K562 (cell line): ENCODE measurements around the gene KNSTRN. TPM values are rescaled to one million over a fixed set of nuclear protein-coding genes. Genes with fewer than 3 reads are reported as not detected.

Source experiments
- CCAR2 ChIP-seq: fragments of 200-400 bp; formaldehyde crosslinking; IDR thresholded peaks from 2 replicates; pipeline ENCODE4 v1.6.1; 2017; ENCODE audit warnings: mild to moderate bottlenecking, low read depth, low read length
- ESRRA ChIP-seq: fragments of 450-650 bp; IDR thresholded peaks from 2 replicates; pipeline ENCODE4 v1.6.1; 2014; ENCODE audit warnings: low read depth, mild to moderate bottlenecking, moderate library complexity, borderline replicate concordance
- ESRRB ChIP-seq: fragments of 250-450 bp; sonication (Bioruptor Pico); IDR thresholded peaks from 2 replicates; pipeline ENCODE4 v1.5.0; 2020; ENCODE audit warnings: mild to moderate bottlenecking, moderate library complexity, borderline replicate concordance
- FUS ChIP-seq: fragments of 200-400 bp; formaldehyde crosslinking; optimal IDR thresholded peaks from 2 replicates; pipeline ENCODE3; 2017; ENCODE audit warnings: low read depth, low read length
- HDAC6 ChIP-seq: IDR thresholded peaks from 2 replicates; pipeline ENCODE4 v1.6.1; 2012; ENCODE audit warnings: low read depth, mild to moderate bottlenecking, control low read depth, inconsistent platforms, low read length, moderate library complexity
- HMBOX1 ChIP-seq: sonication (generic); IDR thresholded peaks from 2 replicates; pipeline ENCODE4 v1.6.1; 2016
- MBD2 ChIP-seq: sonication (generic); IDR thresholded peaks from 2 replicates; pipeline ENCODE4 v1.6.1; 2016; ENCODE audit warnings: low read depth, borderline replicate concordance
- NFYB ChIP-seq: IDR thresholded peaks from 2 replicates; pipeline ENCODE4 v1.6.1; 2011; ENCODE audit warnings: mild to moderate bottlenecking, moderate library complexity; ENCODE audit not compliant: insufficient read length; ENCODE audit errors: extremely low read depth
- PURB ChIP-seq: sonication (generic); formaldehyde crosslinking; IDR thresholded peaks from 2 replicates; pipeline ENCODE4 v1.9.0; 2021; ENCODE audit warnings: low read depth, mild to moderate bottlenecking, missing genetic modification reagents
- SFPQ ChIP-seq: fragments of 200-400 bp; formaldehyde crosslinking; IDR thresholded peaks from 2 replicates; pipeline ENCODE4 v1.6.1; 2017; ENCODE audit warnings: mild to moderate bottlenecking, low read depth, low read length, moderate library complexity
- SNRNP70 ChIP-seq: fragments of 200-400 bp; formaldehyde crosslinking; optimal IDR thresholded peaks from 2 replicates; pipeline ENCODE3; 2017; ENCODE audit warnings: low read depth, low read length
- ZBED1 ChIP-seq: IDR thresholded peaks from 2 replicates; pipeline ENCODE4 v1.6.1; 2014
- ZBTB11 ChIP-seq, 3 experiments: fragments of 200-800 bp in 1 of 3; fragments of 250-450 bp in 1 of 3; fragments of 450-650 bp in 1 of 3; sonication (Bioruptor Pico) in 1 of 3; sonication (Bioruptor generic) in 1 of 3; formaldehyde crosslinking in 1 of 3; IDR thresholded peaks; 2 replicates each; pipeline versions ENCODE4 v1.6.1 to v1.8.0; 2016 to 2022; ENCODE audit warnings: mild to moderate bottlenecking in 2 of 3, missing genetic modification characterization in 2 of 3, missing compliant biosample characterization in 1 of 3, moderate library complexity in 1 of 3
- ZFP91 ChIP-seq: sonication (generic); formaldehyde crosslinking; IDR thresholded peaks from 2 replicates; pipeline ENCODE4 v1.8.0; 2022; ENCODE audit warnings: mild to moderate bottlenecking, missing genetic modification reagents
- ZKSCAN1 ChIP-seq: fragments of 150-350 bp; IDR thresholded peaks from 2 replicates; pipeline ENCODE4 v1.6.1; 2016; ENCODE audit warnings: low read depth, low read length
- ZNF133 ChIP-seq: fragments of 250-450 bp; sonication (Bioruptor Pico); IDR thresholded peaks from 2 replicates; pipeline ENCODE4 v1.4.0; 2020; ENCODE audit warnings: mild to moderate bottlenecking
- ZNF395 ChIP-seq: fragments of 200-800 bp; sonication (Bioruptor generic); IDR thresholded peaks from 2 replicates; pipeline ENCODE4 v1.6.1; 2017; ENCODE audit warnings: missing genetic modification characterization, missing compliant biosample characterization
- ZNF561 ChIP-seq: fragments of 450-650 bp; formaldehyde crosslinking; conservative IDR thresholded peaks from 2 replicates; pipeline ENCODE4 v1.4.0; 2020; ENCODE audit warnings: mild to moderate bottlenecking, moderate library complexity
- polyA plus RNA-seq, 8 experiments: library from polyadenylated mRNA; depleted of rRNA in 4 of 8; stranded (reverse) in 5 of 8; unstranded in 3 of 8; fragments of >200 nt; fragmentation: Nextera tagmentation in 2 of 8; fragmentation: Illumina TruSeq in 1 of 8; extraction: Ambion mirVana in 2 of 8; extraction: Trizol in 1 of 8; gene quantifications; 2 replicates each; pipeline versions ENCODE4 v1.2.1 to v1.2.3, GENCODE V29; 2011 to 2014; ENCODE audit warnings: inconsistent platforms in 1 of 8, missing spikeins in 1 of 8
- total RNA-seq, 7 experiments: library from RNA; depleted of rRNA in 6 of 7; stranded (reverse); fragments of >200 nt in 6 of 7; fragmentation: Illumina TruSeq in 2 of 7; extraction: Trizol in 2 of 7; gene quantifications; 2 replicates each; pipeline versions ENCODE4 v1.2.1 to v1.2.3, GENCODE V29; 2011 to 2021; ENCODE audit warnings: low replicate concordance in 1 of 7

Gene KNSTRN
- total and polyA plus RNA-seq, 9 of the 15 experiments (the other 6 are each of a cell fraction or from before 2014, with no cell fraction given), result 48.7 to 88.2 (median 66.3) TPM

- no peak for TF ChIP-seq ZFP91
- TF ChIP-seq ZNF561, result no peak
- no peak for TF ChIP-seq ZBED1
- TF ChIP-seq ESRRB (CRISPR knock-in tag), result no peak
- TF ChIP-seq ZNF395, result no peak
- no peak for TF ChIP-seq ZKSCAN1
- TF ChIP-seq MBD2, result no peak
- TF ChIP-seq ZNF133 (CRISPR knock-in tag), result no peak
- no peak for TF ChIP-seq SNRNP70
- TF ChIP-seq NFYB, result peak; percentile 36
- no peak for TF ChIP-seq PURB (CRISPR knock-in tag)
- no peak for TF ChIP-seq FUS
- TF ChIP-seq HMBOX1, result no peak
- TF ChIP-seq HDAC6, result no peak
- TF ChIP-seq ESRRA, result no peak
- TF ChIP-seq ZBTB11 (CRISPR knock-in tag; IDR thresholded peaks at IDR 0.05), result peak in 1 of 3 experiments; percentile 45; a peak in 1 of 6 replicates
- TF ChIP-seq CCAR2, result no peak
- no peak for TF ChIP-seq SFPQ
Observed at GRCh38 chr15:40357723-40358470, 24.6 kb upstream of the KNSTRN start, which contains the start of gene DISP2 (continued).
